ENCODE data around the gene LCN9.

DNA sequence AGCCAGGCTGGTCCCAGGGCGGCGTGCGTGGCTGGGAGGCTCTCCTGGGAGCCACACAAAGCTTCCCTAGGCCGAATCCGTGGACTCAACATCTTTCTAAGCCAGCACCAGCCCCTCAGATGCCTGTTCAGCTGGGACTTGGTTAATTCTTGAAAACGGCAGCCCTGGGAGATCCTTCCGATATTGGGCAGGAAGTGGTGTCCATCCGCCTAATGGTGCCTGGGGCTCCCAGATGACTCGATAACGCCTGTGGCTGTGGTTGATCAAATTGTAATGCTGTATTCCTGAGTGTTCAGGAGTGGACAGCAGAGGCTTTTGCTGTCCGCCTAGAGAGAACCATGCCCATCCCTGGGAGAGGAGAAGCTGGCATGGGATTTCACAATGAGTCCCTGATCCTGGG, 52.9 kb downstream of the LCN9 start:
- no peak for TF ChIP-seq RBFOX2 (IDR thresholded peaks at IDR 0.05; ENCODE audit: low read depth, low read length)
- TF ChIP-seq MEF2A (IDR thresholded peaks at IDR 0.05; ENCODE audit: control insufficient read depth, low read depth, low read length) = no peak
- TF ChIP-seq ARNT (IDR thresholded peaks at IDR 0.05) = no peak
- TF ChIP-seq TBP (optimal IDR thresholded peaks at IDR 0.05; ENCODE audit: low read depth, low read length) = no peak

Measured in K562 (cell line).